Aorta (tissue), 5 donors: Measurements from ENCODE around the gene IL1A. TPM values are rescaled to one million over a fixed set of nuclear protein-coding genes. Genes with fewer than 3 reads are reported as not detected.

Experiments used
- ATAC-seq: fragments of 200-7000 bp; cut with Tn5 transposase; one replicate; pipeline ENCODE4 v1.9.1; 2022; ENCODE audit warnings: moderate library complexity; ENCODE audit not compliant: low FRiP score
- DNase-seq, 2 donors: peaks; one replicate each; pipeline ENCODE4 v3.0.0-alpha.2; 2020
- H3K27ac ChIP-seq, 2 donors: one replicate each; pipeline ENCODE4 v1.5.1; 2013; ENCODE audit warnings: low read length in 2 of 2, mild to moderate bottlenecking in 2 of 2, moderate library complexity in 2 of 2, control low read depth in 1 of 2, inconsistent platforms in 1 of 2, low read depth in 1 of 2
- H3K27me3 ChIP-seq, 2 donors: one replicate each; pipeline ENCODE4 v1.6.1; 2013; ENCODE audit warnings: control low read depth in 1 of 2, low read length in 1 of 2, mild to moderate bottlenecking in 1 of 2, moderate library complexity in 1 of 2; ENCODE audit not compliant: insufficient read depth in 2 of 2, control insufficient read depth in 1 of 2
- H3K36me3 ChIP-seq, 2 donors: one replicate each; pipeline ENCODE4 v1.6.1; 2013; ENCODE audit warnings: control low read depth in 1 of 2, low read length in 1 of 2, mild to moderate bottlenecking in 1 of 2; ENCODE audit not compliant: insufficient read depth in 2 of 2, control insufficient read depth in 1 of 2
- H3K4me1 ChIP-seq, 2 donors: one replicate each; pipeline ENCODE4 v1.6.1; 2013; ENCODE audit warnings: low read length in 2 of 2, control low read depth in 1 of 2, mild to moderate bottlenecking in 1 of 2, moderate library complexity in 1 of 2; ENCODE audit not compliant: insufficient read depth in 2 of 2, control insufficient read depth in 1 of 2
- H3K4me3 ChIP-seq, 2 donors: one replicate each; pipeline ENCODE4 v1.5.1; 2013; ENCODE audit warnings: low read length in 2 of 2, control low read depth in 1 of 2, mild to moderate bottlenecking in 1 of 2
- H3K9me3 ChIP-seq: one replicate; pipeline ENCODE4 v1.6.1; 2013; ENCODE audit warnings: mild to moderate bottlenecking, low read length; ENCODE audit not compliant: control insufficient read depth
- WGBS, 2 donors: extraction: QIAGEN DNeasy Blood & Tissue Kit; methylation state at CpG; one replicate each; pipeline ENCODE4 v1.1.7; 2013; 5-methylcytosine and 5-hydroxymethylcytosine counted together
- intact Hi-C, 2 donors: fragments of 100-400 bp; cut with DNase I; formaldehyde crosslinking; loops; one replicate each; pipeline versions ENCODE4 v1.14.2 to v1.15.0; 2022
- polyA plus RNA-seq, 2 donors: library from polyadenylated mRNA; stranded (reverse); fragments of 200-250 nt; gene quantifications; one replicate each; pipeline ENCODE4 v1.2.3, GENCODE V29; 2013
- total RNA-seq, 2 donors: library from RNA; stranded (reverse); fragmentation: NEBNext Ultra II Directional; extraction: Animal tissue kit (Norgen Biotek cat#: 25700); gene quantifications; one replicate each; pipeline ENCODE4 v1.2.1, GENCODE V29; 2021
- donor health status: healthy with polysubstance abuse.
- donor health status: Bipolar disorder and iron deficiency.
- donor health status: DM: no; HTN: no; CAD: no.
- donor health status: DM: no; HTN: no; CAD: no.
- donor health status: DM: yes; HTN: yes; CAD: no.

IL1A gene
- total and polyA plus RNA-seq, 4 donors, result 0.19 TPM; not detected in 3

GRCh38 chr2:112728378-112729175 is 55.7 kb downstream of the IL1A start:
- Histone ChIP-seq H3K27ac (no peak overlapping the region), H3K4me3 (no peak overlapping the region), H3K9me3 (no peaks in the 10 kb centered on the region), H3K4me1 (no peaks in the 10 kb centered on the region), H3K36me3 (no peaks in the 10 kb centered on the region), H3K27me3 (no peaks in the 10 kb centered on the region)
- 54% methylated on average over 11 of the region's 11 CpGs for WGBS, 2 donors
- DNase-seq, result no peak
- no peak for ATAC-seq
- intact Hi-C loops, result no loop called here

GRCh38 chr2:112728029-112728362 is 56.3 kb downstream of the IL1A start:
- intact Hi-C loops, result no loop called here
- Histone ChIP-seq H3K36me3 (no peaks in the 10 kb centered on the region), H3K27ac (no peak overlapping the region), H3K27me3 (no peaks in the 10 kb centered on the region), H3K4me3 (no peak overlapping the region), H3K9me3 (no peaks in the 10 kb centered on the region), H3K4me1 (no peaks in the 10 kb centered on the region)
- ATAC-seq, result no peak
- no peak for DNase-seq
- WGBS, 2 donors, result 89 to 93% methylated on average over 4 of the region's 4 CpGs

GRCh38 chr2:112727276-112728028 is 56.8 kb downstream of the IL1A start:
- DNase-seq (no peak), ATAC-seq (no peak)
- WGBS, 2 donors, result 91 to 93% methylated on average over 19 of the region's 19 CpGs
- intact Hi-C loops, result loop anchor here (2.0 kb wide), 2 partner anchors 101 to 127 kb away; no protein-coding TSS in a partner anchor
- Histone ChIP-seq H3K4me3 (no peak overlapping the region), H3K27ac (no peak overlapping the region), H3K36me3 (no peaks in the 10 kb centered on the region), H3K4me1 (no peaks in the 10 kb centered on the region), H3K9me3 (no peaks in the 10 kb centered on the region), H3K27me3 (no peaks in the 10 kb centered on the region)

DNA sequence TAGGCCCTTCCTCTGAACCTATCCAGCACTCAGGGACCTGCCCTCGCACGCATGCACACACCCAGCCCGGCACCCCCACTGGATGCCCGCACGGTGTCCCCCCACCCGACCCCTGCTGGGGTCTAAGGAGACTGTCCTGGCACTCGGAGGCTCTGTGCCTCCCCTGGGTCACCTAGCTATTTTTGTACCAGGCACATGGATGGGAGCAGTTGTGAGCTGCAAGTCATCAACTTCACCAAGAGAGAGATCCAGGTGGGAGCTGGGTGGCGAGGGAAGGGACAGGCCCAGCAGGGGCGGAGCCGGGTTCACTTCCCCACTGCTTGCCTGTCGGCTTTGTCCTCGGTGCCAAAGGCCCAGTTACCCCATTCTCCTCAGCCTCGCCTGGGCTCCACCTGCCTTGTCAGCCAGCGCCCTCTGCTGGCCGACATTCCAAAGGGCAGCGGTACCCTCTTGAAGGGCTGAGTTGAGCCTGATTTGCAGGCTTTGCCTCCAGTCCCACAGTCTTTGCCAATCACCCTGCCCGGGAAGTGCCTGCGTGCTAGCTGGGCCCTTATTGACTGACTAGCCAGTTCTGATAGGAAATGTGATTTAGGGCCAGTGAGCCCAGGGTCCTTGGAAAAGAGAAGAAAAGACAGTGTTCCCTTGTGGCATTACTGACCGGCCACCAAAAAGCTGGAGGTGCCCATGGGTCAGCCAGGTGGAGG is 57.7 kb downstream of the IL1A start:
- Histone ChIP-seq H3K4me1 (no peaks in the 10 kb centered on the region), H3K27ac (no peak overlapping the region), H3K4me3 (no peak overlapping the region), H3K27me3 (no peaks in the 10 kb centered on the region), H3K36me3 (no peaks in the 10 kb centered on the region), H3K9me3 (no peaks in the 10 kb centered on the region)
- DNase-seq (peak; percentile 94 to 95), ATAC-seq (peak; percentile 89)
- 36 to 41% methylated on average over 17 to 19 of the region's 19 CpGs for WGBS, 2 donors
- intact Hi-C loops, result loop anchor here (1.0 to 2.0 kb wide), 3 partner anchors 100 to 126 kb away; no protein-coding TSS in a partner anchor

GRCh38 chr2:112725545-112726457 is 58.5 kb downstream of the IL1A start:
- DNase-seq (no peak), ATAC-seq (no peak)
- H3K4me1 ChIP-seq, result no peaks in the 10 kb centered on the region
- H3K27me3 ChIP-seq, result no peaks in the 10 kb centered on the region
- H3K36me3 ChIP-seq, result no peaks in the 10 kb centered on the region
- WGBS, 2 donors, result 91% methylated on average over 15 of the region's 15 CpGs
- intact Hi-C loops, result loop anchor here (1.0 to 2.0 kb wide), 3 partner anchors 99 to 126 kb away; no protein-coding TSS in a partner anchor
- H3K9me3 ChIP-seq, result no peaks in the 10 kb centered on the region
- no peak overlapping the region for H3K27ac ChIP-seq
- no peak overlapping the region for H3K4me3 ChIP-seq

DNA sequence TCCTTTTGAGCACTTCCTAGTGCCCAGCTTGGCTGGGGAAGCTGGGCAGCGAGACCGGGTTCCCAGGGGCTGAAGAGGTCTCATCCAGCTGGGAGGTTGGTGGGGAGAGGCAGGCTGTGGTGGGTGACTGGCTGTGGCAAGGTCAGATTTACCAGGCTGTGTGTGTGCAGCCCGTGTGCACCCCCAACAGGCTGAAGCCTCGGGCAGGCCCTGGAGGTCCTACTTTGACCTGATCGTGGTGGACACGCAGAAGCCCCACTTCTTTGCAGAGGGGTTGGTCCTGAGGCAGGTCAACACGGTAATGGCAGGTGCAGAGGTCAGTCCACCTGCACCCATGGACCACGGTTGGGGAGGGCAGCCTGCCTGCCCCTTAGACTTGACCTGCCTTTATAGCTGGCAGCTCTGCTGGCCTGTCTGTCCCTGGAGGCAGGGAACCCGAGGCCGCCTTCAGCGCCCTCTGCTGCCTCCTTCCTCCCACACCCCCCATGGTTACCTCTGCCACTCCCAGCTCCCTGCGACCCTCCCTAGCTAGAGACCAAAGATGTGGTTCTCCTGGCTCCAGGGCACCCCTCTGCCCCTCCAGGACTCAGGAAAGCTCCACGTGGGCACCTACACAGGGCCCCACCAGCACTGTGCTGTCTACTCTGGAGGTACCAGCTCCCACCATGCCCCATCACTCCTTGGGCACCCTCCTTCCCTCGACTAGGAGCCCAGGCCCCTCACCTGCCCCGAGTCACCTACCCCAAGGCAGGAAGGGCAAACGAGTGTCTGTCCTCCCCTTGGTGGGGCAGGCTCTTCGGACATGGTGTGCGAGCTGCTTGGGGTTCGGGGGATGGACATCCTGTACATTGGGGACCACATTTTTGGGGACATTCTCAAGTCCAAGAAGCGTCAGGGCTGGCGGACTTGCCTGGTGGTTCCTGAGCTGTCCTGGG is 59.4 kb downstream of the IL1A start:
- H3K4me1 ChIP-seq, result no peaks in the 10 kb centered on the region
- no peak for DNase-seq
- no peak overlapping the region for H3K27ac ChIP-seq
- no peak overlapping the region for H3K4me3 ChIP-seq
- no peak for ATAC-seq
- no peaks in the 10 kb centered on the region for H3K27me3 ChIP-seq
- H3K9me3 ChIP-seq, result no peaks in the 10 kb centered on the region
- no peaks in the 10 kb centered on the region for H3K36me3 ChIP-seq
- WGBS, 2 donors, result 87 to 89% methylated on average over 21 of the region's 21 CpGs
- intact Hi-C loops, result no loop called here

- H3K4me1 ChIP-seq, result no peaks in the 10 kb centered on the region
- intact Hi-C loops, result no loop called here
- no peaks in the 10 kb centered on the region for H3K27me3 ChIP-seq
- DNase-seq (no peak), ATAC-seq (no peak)
- H3K4me3 ChIP-seq, result no peak overlapping the region
- H3K36me3 ChIP-seq, result no peaks in the 10 kb centered on the region
- no peak overlapping the region for H3K27ac ChIP-seq
- 94 to 95% methylated on average over 8 of the region's 8 CpGs for WGBS, 2 donors
- H3K9me3 ChIP-seq, result no peaks in the 10 kb centered on the region
Observed at GRCh38 chr2:112723995-112724394, 60.3 kb downstream of the IL1A start.
